ENCODE measurements around the gene ANKS4B.
"Not testable (repeated sequence)": the region's sequence is repeated elsewhere in the genome, so short reads cannot be mapped to it uniquely, and the experiment has no call there.

The ANKS4B gene

DNA sequence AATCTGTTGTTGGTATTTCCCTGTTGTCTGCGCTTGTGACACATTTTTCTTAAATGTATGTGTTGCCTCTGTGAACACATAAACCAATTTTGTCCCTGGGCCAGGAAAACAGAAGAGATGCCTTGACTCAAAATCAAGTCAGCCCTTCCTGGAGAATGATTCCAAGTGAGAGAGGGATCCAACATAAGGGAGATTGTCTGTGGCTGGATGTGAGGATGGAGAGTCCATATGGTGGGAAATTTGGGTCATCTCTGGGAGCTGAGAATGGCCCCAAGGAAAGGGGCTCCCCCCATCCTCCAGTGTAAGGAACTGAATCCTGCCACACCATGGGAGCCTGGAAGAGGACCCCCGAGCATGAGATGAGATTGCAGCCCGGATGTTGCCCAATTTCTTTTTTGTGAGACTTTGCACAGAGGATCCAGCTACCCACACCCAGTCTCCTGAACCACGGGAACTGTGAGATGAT, 31.1 kb downstream of the ANKS4B start:
- DNase-seq: no peak

- no peak for DNase-seq
These were observed 31.8 kb downstream of the ANKS4B start for GRCh38 chr16:21265104-21265837.

- DNase-seq: no peak
These were observed 33.8 kb downstream of the ANKS4B start for GRCh38 chr16:21267298-21267697.

GRCh38 chr16:21268236-21268635, 34.7 kb downstream of the ANKS4B start:
- no peak for DNase-seq

- no peak for DNase-seq
These were observed 38.8 kb downstream of the ANKS4B start for GRCh38 chr16:21272253-21272652.

GRCh38 chr16:21272763-21273162, 39.3 kb downstream of the ANKS4B start:
- not testable (repeated sequence) for DNase-seq

GRCh38 chr16:21274172-21274726, 40.8 kb downstream of the ANKS4B start:
- no peak for DNase-seq

DNA sequence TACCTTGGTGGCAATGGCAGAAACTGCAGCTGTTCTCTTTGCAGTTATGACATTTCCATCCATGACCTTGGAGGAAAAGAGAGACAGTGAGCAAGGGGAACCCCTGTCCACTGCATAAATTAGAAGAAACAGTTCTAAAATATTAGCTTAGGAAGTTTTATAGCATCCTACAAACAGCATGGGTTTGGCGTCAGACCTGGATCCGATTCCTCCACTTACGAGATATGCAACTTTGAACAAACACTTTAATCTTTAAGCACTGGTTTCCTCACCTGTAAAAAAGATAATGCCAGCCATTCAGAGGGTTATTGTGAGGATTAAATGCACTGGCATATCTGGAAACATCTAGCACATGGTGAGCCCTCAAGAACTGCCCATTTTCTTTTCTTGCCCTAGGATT, 42.0 kb downstream of the ANKS4B start:
- DNase-seq: no peak

DNA sequence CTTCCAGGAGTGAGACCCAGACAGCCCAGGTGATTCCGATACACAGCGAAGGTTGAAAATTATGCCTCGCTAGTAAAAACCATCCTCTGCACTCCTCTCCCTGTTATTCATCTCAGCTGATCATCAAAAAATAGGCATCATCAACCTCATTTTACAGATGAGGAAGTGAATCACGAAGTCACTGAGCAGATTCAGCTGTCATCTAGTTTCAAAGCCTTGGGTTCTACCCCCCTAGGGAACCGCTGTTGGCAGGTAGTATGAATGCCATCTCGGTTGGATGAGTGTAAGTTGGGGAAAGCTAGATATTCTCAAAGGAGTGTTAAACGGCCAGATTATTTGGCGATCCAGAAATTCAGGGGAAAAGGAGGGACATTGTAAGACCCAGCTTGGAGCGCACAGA, 42.6 kb downstream of the ANKS4B start:
- DNase-seq: no peak

DNA sequence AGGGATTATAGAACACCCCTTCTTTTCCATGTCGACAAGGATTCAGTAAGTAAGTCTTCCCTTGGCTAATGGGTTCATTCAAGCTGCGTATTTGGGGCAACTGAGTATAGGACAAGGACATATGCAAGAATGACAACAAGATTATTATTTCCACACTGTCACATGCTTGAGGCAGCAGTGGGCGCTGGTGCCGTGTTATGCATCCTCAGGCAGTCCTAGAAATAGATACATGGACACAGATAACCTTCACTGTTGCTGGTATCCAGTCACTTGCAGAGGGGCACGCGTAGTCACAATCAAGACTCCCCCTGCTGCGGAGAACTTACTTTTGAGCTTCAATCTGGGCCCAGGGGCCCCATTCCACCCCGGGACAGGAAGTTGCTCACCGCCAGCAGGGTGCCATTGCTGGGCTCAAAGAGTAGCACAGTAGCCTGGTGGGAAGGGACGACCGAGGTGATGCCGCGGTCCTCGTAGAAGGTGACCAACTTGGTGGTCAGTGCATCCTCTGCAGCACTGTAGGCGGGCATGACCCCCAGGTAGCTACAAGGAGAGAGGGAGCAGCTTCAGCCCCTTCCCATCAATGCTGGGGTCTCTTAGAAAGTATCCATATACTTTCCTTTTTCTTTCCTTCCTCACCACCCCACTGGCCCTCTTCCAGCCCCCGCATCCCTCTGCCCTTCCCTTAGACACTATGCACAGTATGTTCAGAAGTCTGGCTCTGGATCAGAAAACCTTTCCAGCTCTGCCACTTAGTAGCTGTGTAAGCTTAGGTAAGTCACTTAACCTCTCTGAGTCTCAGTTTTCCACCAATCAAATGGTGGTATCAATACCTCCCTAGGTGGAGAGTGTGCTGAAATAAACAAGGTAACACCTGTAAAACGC, 43.8 kb downstream of the ANKS4B start:
- no peak for DNase-seq

- DNase-seq: peak; percentile 59
These were observed 44.6 kb downstream of the ANKS4B start, which contains the start of gene CRYM for GRCh38 chr16:21277927-21278706. TSS of gene CRYM (minus strand) at chr16:21278290. CDS start at chr16:21278251, 39 bp downstream.

DNA sequence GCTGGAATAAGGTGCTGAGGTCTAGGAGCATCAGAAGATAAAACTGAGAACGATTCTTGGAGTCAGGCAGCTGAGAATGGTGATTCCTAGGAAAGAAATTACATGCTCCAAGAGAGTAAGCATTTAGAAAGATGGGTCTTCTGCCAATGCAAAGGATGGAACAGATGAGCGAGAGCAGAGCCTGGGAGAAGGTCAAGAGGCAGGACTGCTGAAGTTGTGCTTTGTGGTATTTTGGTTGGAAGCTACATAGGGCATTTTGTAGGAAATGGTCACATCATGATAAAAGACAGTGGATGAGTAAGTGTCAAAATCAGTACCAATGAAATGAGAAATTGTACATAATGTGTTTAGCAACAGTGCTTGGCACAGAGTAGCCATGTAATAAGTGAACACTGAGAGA, 46.0 kb downstream of the ANKS4B start:
- no peak for DNase-seq

GRCh38 chr16:21281698-21282389, 48.3 kb downstream of the ANKS4B start:
- no peak for DNase-seq

DNA sequence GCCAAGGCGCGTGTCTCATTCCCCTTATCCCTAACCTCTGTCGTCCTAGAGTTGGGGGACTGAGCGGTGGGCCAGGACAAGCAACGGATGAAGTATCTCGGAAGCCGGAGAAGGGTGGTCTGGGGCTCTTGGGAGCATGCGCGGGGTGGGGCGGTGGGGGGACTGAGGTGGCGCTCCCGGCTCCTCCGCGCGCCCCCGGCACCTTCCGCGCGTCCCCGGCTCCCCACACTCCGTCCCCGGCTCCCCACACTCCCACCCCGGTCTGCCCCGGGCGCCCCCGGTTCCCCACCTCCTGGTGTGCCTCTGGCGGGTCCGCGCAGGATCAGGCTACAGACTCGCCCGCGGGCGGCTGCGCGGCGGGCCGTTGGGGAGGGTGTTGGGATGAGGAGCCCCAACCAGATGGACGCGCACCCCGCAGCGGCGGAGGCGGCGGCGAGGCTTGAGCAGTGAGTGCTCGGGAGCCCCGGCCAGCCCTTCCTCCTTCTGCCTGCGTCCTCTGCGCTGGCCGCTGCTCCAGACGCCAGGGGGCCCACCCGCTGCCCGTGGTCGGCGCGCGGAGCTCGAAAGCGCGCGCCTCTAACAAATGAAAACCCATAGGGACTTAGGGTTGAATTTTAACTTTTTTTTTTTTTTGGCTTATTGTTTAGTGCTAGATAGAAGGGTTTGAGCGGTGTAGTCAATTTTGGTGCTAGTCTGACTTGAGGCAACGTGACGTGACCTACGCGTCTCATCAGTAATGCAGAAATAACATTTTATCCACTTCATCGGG, 50.2 kb downstream of the ANKS4B start:
- DNase-seq: peak; percentile 71

DNA sequence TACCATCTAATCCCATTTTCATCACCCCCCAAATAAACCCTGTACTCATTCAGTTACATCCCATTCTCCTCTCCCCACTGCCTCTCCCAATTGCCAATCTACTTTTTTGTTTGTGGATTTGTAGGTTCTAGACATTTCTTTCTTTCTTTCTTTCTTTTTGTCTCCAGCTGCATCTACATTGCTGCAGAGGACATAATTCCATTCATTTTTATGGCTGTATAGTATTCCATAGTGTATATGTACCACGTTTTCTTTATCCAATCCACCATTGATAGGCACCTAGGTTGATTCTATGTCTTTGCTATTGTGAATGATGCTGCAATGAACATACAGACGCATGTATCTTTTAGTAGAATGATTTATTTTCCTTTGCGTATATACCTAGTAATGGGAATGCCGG, 50.9 kb downstream of the ANKS4B start:
- DNase-seq: no peak

- DNase-seq: no peak
These were observed 51.8 kb downstream of the ANKS4B start for GRCh38 chr16:21285314-21285713.

- not testable (repeated sequence) for DNase-seq
These were observed 56.3 kb downstream of the ANKS4B start for GRCh38 chr16:21289789-21290188.

GRCh38 chr16:21300309-21301167, 67.0 kb downstream of the ANKS4B start:
- peak; percentile 98 for DNase-seq

- peak; percentile 52 for DNase-seq
These were observed 67.8 kb downstream of the ANKS4B start for GRCh38 chr16:21301168-21301894.

DNA sequence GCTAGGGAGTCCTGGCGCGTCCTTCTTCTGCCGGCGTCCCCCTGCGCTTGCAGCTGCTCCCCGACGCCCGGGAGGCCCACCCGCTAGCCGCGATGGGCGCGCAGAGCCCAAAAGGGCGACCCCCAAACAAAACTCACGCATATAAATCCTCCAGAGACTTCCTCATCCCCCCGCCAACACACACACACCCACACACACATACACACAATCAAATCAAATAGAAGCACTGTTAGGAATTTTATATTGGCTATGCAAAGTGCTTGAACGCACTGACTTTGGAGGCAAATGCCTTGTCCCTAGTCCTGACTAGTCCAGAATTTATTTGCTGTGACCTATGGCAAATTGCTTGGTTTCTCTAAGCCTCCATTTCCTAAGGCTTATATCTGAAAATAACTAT, 68.4 kb downstream of the ANKS4B start:
- no peak for DNase-seq
